ENCODE measurements around the gene SDR39U1.

SDR39U1 gene

DNA sequence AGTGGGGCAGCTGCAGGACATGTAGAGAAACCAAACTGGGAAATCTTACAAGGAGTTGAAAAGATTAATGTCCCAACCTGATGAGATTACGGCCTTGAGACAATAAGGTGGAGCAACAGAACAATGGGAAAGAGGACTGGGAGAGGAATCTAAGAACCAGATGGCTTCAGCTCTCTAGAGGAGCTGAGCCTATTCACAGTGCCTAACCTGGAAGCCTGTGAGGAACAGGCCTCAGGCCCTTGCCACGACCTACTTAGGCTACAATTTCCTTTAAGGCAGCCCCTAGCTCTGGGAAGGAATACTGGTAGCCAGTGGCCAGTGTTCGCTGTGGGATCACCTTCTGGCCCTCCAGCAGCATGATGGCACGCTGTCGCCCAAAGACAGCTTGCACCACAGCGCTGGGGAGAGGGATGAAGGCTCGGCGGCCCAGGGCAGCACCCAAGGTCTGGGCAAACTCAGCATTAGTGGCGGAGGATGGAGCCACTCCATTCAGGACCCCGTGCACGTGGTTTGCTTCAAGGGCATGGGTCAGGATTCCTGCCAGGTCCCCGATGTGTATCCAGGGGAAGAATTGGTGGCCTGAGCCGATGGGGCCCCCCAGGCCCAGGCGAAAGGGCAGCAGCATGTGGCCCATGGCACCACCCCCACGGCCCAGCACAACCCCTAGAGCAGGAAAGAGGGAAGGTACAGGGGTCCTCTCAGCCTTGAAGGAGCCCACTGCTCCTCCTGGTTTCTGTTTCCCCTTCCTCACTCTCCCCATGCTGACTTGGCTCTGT is 2.6 kb downstream of the SDR39U1 start:
- ATAC-seq (replicated peaks; ENCODE audit: extremely low read depth, poor library complexity, severe bottlenecking) (no peak), DNase-seq (ENCODE audit: low spot score in 2 of 2) (no peak)
- peaks cover 36% of the 10 kb centered on the region for H3K36me3 Mint-ChIP-seq (ENCODE audit: insufficient read depth)
- no peaks in the 10 kb centered on the region for H3K9me3 Mint-ChIP-seq
- no peaks in the 10 kb centered on the region for H3K27me3 Mint-ChIP-seq
- no peak overlapping the region for H3K4me3 Mint-ChIP-seq
- H3K27ac Mint-ChIP-seq (ENCODE audit: low read depth) = peak overlapping the region; percentile 96
- peaks cover 54% of the 10 kb centered on the region for H3K4me1 Mint-ChIP-seq

DNA sequence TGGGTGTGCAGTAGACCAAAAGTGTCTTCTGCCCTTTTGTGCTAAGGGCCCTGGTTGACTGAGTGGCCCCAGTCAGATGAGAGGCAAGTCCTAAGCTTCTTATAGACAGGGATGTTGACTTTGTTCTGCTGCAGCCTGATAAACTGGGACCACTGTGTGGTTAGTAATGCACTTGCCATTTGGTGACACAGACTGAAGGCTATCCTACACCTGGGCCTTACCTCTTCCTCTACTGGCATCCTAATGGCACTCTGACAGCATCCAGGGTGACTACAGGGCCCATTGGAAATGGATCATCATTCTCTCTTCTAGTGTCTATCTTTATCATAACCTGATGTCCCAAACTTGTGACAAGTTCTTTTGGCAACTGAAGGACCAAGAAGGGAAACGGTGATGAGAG is 3.3 kb downstream of the SDR39U1 start:
- Mint-ChIP-seq H3K9me3 (no peaks in the 10 kb centered on the region), H3K36me3 (ENCODE audit: insufficient read depth) (peaks cover 39% of the 10 kb centered on the region), H3K4me3 (no peak overlapping the region), H3K27ac (ENCODE audit: low read depth) (no peak overlapping the region), H3K27me3 (no peaks in the 10 kb centered on the region), H3K4me1 (peaks cover 54% of the 10 kb centered on the region)
- ATAC-seq (replicated peaks; ENCODE audit: extremely low read depth, poor library complexity, severe bottlenecking) = no peak
- no peak for DNase-seq (ENCODE audit: low spot score in 2 of 2)

GRCh38 chr14:24438223-24439097 is 4.1 kb downstream of the SDR39U1 start:
- DNase-seq (ENCODE audit: low spot score in 2 of 2) (no peak), ATAC-seq (replicated peaks; ENCODE audit: extremely low read depth, poor library complexity, severe bottlenecking) (no peak)
- H3K4me1 Mint-ChIP-seq = peaks cover 54% of the 10 kb centered on the region
- no peaks in the 10 kb centered on the region for H3K27me3 Mint-ChIP-seq
- H3K36me3 Mint-ChIP-seq (ENCODE audit: insufficient read depth) = peaks cover 44% of the 10 kb centered on the region
- no peak overlapping the region for H3K4me3 Mint-ChIP-seq
- no peaks in the 10 kb centered on the region for H3K9me3 Mint-ChIP-seq
- no peak overlapping the region for H3K27ac Mint-ChIP-seq (ENCODE audit: low read depth)

GRCh38 chr14:24437736-24438067 is 4.9 kb downstream of the SDR39U1 start:
- peaks cover 52% of the 10 kb centered on the region for H3K4me1 Mint-ChIP-seq
- peaks cover 44% of the 10 kb centered on the region for H3K36me3 Mint-ChIP-seq (ENCODE audit: insufficient read depth)
- H3K27me3 Mint-ChIP-seq = no peaks in the 10 kb centered on the region
- H3K9me3 Mint-ChIP-seq = no peaks in the 10 kb centered on the region
- H3K4me3 Mint-ChIP-seq = no peak overlapping the region
- DNase-seq (ENCODE audit: low spot score in 2 of 2) = no peak
- ATAC-seq (replicated peaks; ENCODE audit: extremely low read depth, poor library complexity, severe bottlenecking) = no peak
- H3K27ac Mint-ChIP-seq (ENCODE audit: low read depth) = no peak overlapping the region

- ATAC-seq (replicated peaks; ENCODE audit: extremely low read depth, poor library complexity, severe bottlenecking) (no peak), DNase-seq (ENCODE audit: low spot score in 2 of 2) (no peak)
- H3K4me1 Mint-ChIP-seq = peaks cover 47% of the 10 kb centered on the region
- H3K27me3 Mint-ChIP-seq = no peaks in the 10 kb centered on the region
- H3K36me3 Mint-ChIP-seq (ENCODE audit: insufficient read depth) = peaks cover 42% of the 10 kb centered on the region
- H3K27ac Mint-ChIP-seq (ENCODE audit: low read depth) = no peak overlapping the region
- no peaks in the 10 kb centered on the region for H3K9me3 Mint-ChIP-seq
- H3K4me3 Mint-ChIP-seq = no peak overlapping the region
Measured at GRCh38 chr14:24437020-24437735, 5.4 kb downstream of the SDR39U1 start.

DNA sequence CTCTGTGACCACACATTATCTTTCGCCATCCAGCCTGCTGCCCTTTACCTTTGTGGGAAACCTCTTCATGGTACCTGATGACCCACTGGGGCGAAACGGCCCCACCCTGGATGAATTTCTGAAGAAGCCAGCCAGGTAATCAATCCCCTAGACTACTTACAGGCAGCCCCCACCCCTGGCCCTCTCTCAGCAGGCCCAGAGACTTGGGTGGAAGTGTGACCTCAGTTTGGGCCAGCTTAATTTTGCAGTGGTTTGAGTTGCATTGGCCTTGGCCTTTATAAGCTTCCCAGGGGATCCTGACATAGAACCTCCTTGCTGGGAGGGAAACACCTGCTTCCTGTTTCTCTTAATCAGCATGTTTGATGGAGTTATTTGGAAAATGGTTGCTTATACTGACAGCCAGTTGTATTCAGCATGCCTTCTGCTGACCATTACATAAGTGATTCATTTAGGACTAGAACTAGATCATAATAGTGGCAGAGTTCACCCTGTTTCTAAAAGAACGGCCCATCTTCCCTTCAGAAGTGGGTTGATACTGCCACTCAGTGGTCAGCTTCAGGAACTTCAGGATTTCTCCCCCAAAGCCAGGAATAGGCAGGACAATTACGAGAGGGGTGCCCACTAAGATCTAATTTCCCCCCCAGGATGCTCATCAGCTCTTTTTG is 6.1 kb downstream of the SDR39U1 start:
- Mint-ChIP-seq H3K36me3 (ENCODE audit: insufficient read depth) (peaks cover 44% of the 10 kb centered on the region), H3K27ac (ENCODE audit: low read depth) (no peak overlapping the region), H3K27me3 (no peaks in the 10 kb centered on the region), H3K9me3 (no peaks in the 10 kb centered on the region), H3K4me3 (no peak overlapping the region), H3K4me1 (peaks cover 48% of the 10 kb centered on the region)
- ATAC-seq (replicated peaks; ENCODE audit: extremely low read depth, poor library complexity, severe bottlenecking) = peak; percentile 63
- peak in 1 of 2 donors; percentile 34 for DNase-seq (ENCODE audit: low spot score in 2 of 2)

GRCh38 chr14:24435998-24436354 is 6.6 kb downstream of the SDR39U1 start:
- ATAC-seq (replicated peaks; ENCODE audit: extremely low read depth, poor library complexity, severe bottlenecking) (no peak), DNase-seq (ENCODE audit: low spot score in 2 of 2) (no peak)
- Mint-ChIP-seq H3K27ac (ENCODE audit: low read depth) (no peak overlapping the region), H3K4me1 (peaks cover 53% of the 10 kb centered on the region), H3K36me3 (ENCODE audit: insufficient read depth) (peaks cover 49% of the 10 kb centered on the region), H3K4me3 (no peak overlapping the region), H3K27me3 (no peaks in the 10 kb centered on the region), H3K9me3 (no peaks in the 10 kb centered on the region)

DNA sequence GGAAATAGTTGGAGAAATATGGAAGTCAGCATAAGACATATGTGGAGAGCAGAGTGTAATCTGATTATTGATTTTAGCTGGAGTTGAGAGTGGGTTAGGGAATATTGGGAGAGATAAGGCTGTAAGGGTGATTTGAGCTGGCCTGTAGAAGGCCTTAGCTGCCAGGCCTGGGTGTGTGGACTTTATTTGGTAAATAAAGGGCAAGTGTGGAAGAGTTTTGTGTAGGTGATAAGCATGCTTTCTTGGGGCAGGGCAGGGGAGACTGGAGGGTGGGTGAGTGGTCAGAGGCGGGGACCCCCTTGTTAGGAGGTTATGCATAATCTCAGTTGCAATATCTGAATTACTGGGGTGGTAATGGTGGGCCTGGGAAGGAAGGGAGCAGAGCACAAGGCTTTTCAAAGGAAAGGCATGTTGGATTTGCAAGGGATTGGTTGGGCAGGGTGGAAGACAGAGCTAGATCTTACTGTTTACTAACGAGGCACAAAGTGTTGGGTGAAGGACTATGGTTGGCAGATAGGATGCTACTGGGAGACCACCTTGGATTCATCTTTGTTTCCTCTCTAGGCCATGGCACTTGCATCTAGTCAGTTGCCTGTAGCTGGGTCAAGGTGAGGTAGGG is 7.3 kb downstream of the SDR39U1 start:
- Mint-ChIP-seq H3K4me1 (peaks cover 53% of the 10 kb centered on the region), H3K36me3 (ENCODE audit: insufficient read depth) (peaks cover 50% of the 10 kb centered on the region), H3K27me3 (no peaks in the 10 kb centered on the region), H3K9me3 (no peaks in the 10 kb centered on the region), H3K27ac (ENCODE audit: low read depth) (no peak overlapping the region), H3K4me3 (no peak overlapping the region)
- ATAC-seq (replicated peaks; ENCODE audit: extremely low read depth, poor library complexity, severe bottlenecking) = no peak
- DNase-seq (ENCODE audit: low spot score in 2 of 2) = no peak

DNA sequence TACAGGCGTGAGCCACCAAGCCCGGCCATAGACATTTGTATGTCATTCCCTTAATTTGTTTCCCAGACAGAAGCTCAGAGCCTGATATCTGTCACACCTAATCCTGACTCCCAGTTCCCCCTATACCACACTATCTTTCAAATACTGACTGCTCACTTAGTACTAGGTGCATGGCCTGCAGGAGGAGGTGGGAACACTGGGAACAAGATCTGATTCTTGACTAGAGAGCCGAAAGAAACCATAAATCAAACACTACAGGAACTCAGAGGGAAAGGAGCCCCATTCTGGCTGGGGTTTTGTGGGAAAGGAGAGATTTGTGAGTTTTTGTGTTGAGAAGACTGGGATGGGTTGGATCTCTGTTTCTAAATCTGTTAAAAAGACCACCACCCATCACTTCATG is 7.9 kb downstream of the SDR39U1 start:
- Mint-ChIP-seq H3K27ac (ENCODE audit: low read depth) (no peak overlapping the region), H3K4me3 (no peak overlapping the region), H3K9me3 (no peaks in the 10 kb centered on the region), H3K36me3 (ENCODE audit: insufficient read depth) (peaks cover 49% of the 10 kb centered on the region), H3K4me1 (peaks cover 51% of the 10 kb centered on the region), H3K27me3 (no peaks in the 10 kb centered on the region)
- no peak for ATAC-seq (replicated peaks; ENCODE audit: extremely low read depth, poor library complexity, severe bottlenecking)
- no peak for DNase-seq (ENCODE audit: low spot score in 2 of 2)

GRCh38 chr14:24434036-24434435 is 8.5 kb downstream of the SDR39U1 start:
- no peak for ATAC-seq (replicated peaks; ENCODE audit: extremely low read depth, poor library complexity, severe bottlenecking)
- H3K36me3 Mint-ChIP-seq (ENCODE audit: insufficient read depth) = peaks cover 46% of the 10 kb centered on the region

DNA sequence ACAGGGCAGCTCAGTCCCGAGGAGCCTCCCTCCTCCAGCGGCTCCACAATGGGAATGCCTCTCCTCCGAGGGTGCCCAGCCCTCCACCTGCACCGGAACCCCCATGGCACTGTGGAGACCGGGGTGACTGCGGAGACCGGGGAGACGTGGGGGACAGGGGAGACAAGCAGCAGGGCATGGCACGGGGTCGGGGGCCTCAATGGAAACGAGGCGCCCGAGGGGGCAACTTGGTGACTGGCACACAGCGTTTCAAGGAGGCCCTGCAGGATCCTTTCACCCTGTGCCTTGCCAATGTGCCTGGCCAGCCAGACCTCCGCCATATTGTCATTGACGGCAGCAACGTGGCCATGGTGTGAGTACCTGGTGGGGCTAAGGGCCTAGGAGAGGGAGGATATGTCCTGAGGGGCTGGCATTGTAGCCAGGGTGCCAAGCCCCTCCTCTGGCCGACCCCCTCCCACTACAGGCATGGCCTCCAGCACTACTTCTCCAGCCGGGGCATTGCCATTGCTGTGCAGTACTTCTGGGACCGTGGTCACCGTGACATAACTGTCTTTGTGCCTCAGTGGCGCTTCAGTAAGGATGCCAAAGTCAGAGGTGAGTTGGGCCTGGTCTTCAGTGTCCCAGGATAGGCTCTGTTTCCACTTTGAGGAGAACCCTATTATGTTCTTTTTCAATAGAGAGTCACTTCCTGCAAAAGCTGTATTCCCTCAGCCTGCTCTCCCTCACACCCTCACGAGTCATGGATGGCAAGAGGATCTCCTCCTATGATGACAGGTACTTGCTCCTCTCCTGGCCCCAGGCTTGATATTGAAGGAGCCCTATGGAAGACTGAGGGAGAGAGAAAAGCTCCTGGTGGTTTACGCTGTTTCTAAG is 10.1 kb downstream of the SDR39U1 start:
- Mint-ChIP-seq H3K27me3 (no peaks in the 10 kb centered on the region), H3K36me3 (ENCODE audit: insufficient read depth) (peaks cover 46% of the 10 kb centered on the region), H3K4me3 (no peak overlapping the region), H3K9me3 (no peaks in the 10 kb centered on the region), H3K4me1 (peaks cover 51% of the 10 kb centered on the region), H3K27ac (ENCODE audit: low read depth) (peak overlapping the region; percentile 83)
- DNase-seq (ENCODE audit: low spot score in 2 of 2) (no peak), ATAC-seq (replicated peaks; ENCODE audit: extremely low read depth, poor library complexity, severe bottlenecking) (no peak)

More at GRCh38 chr14:24434036-24434435, 8.5 kb downstream of the SDR39U1 start:
- no peak overlapping the region for H3K27ac Mint-ChIP-seq (ENCODE audit: low read depth)
- H3K4me1 Mint-ChIP-seq = peaks cover 53% of the 10 kb centered on the region
- H3K9me3 Mint-ChIP-seq = no peaks in the 10 kb centered on the region
- H3K27me3 Mint-ChIP-seq = no peaks in the 10 kb centered on the region
- DNase-seq (ENCODE audit: low spot score in 2 of 2) = no peak
- no peak overlapping the region for H3K4me3 Mint-ChIP-seq

Data from central memory CD8-positive, alpha-beta T cell (primary cell).